HG03025 (cell line): Measurements from ENCODE around the gene USF3.
A peak's percentile ranks its signal among the peaks of the same experiment; 100 is the strongest.

ENCODE experiments used
- ATAC-seq: cut with Tn5 transposase; IDR thresholded peaks from one replicate; pipeline ENCODE4 v1.9.1; 2021; ENCODE audit warnings: mild to moderate bottlenecking, moderate library complexity; ENCODE audit not compliant: unreplicated experiment, low FRiP score

Gene USF3

GRCh38 chr3:113695786-113696645, at the start of gene USF3:
USF3 (minus strand) TSS chr3:113696642; CDS start chr3:113674878, 21,764 bp downstream.
- peak; percentile 59 for ATAC-seq

GRCh38 chr3:113745756-113746547, 49.5 kb upstream of the USF3 start, which contains the start of gene NAA50:
NAA50 (minus strand) TSS chr3:113746249; CDS start chr3:113745949, 300 bp downstream.
- ATAC-seq, result peak; percentile 48

GRCh38 chr3:113744941-113745755, 48.7 kb upstream of the USF3 start:
- peak; percentile 40 for ATAC-seq

- no peak for ATAC-seq
Observed at GRCh38 chr3:113743006-113743630, 46.7 kb upstream of the USF3 start.

- ATAC-seq, result no peak
Observed at GRCh38 chr3:113741620-113742019, 45.2 kb upstream of the USF3 start.

- no peak for ATAC-seq
Observed at GRCh38 chr3:113741086-113741485, 44.6 kb upstream of the USF3 start.

GRCh38 chr3:113736548-113737089, 40.2 kb upstream of the USF3 start:
- ATAC-seq, result peak; percentile 69

GRCh38 chr3:113731694-113732093, 35.3 kb upstream of the USF3 start:
- ATAC-seq, result no peak

- ATAC-seq, result no peak
Observed at GRCh38 chr3:113730550-113730949, 34.1 kb upstream of the USF3 start.

GRCh38 chr3:113728661-113729060, 32.2 kb upstream of the USF3 start:
- ATAC-seq, result no peak

- ATAC-seq, result no peak
Observed at GRCh38 chr3:113721636-113722035, 25.2 kb upstream of the USF3 start.

GRCh38 chr3:113719758-113720157, 23.3 kb upstream of the USF3 start:
- ATAC-seq, result no peak

GRCh38 chr3:113719294-113719693, 22.9 kb upstream of the USF3 start:
- no peak for ATAC-seq

GRCh38 chr3:113717818-113718217, 21.4 kb upstream of the USF3 start:
- ATAC-seq, result no peak

- no peak for ATAC-seq
Observed at GRCh38 chr3:113717308-113717707, 20.9 kb upstream of the USF3 start.

GRCh38 chr3:113714702-113715101, 18.3 kb upstream of the USF3 start:
- no peak for ATAC-seq

- ATAC-seq, result no peak
Observed at GRCh38 chr3:113712129-113712528, 15.7 kb upstream of the USF3 start.

GRCh38 chr3:113707835-113708234, 11.4 kb upstream of the USF3 start:
- ATAC-seq, result no peak

GRCh38 chr3:113698956-113699355, 2.5 kb upstream of the USF3 start:
- ATAC-seq, result no peak

GRCh38 chr3:113698213-113698742, 1.8 kb upstream of the USF3 start:
- no peak for ATAC-seq
